ENCODE data around the gene TMEM184B. TPM values are rescaled to one million over a fixed set of nuclear protein-coding genes. Genes with fewer than 3 reads are reported as not detected.
A peak's percentile ranks its signal among the peaks of the same experiment; 100 is the strongest.
"Not testable (repeated sequence)": the region's sequence is repeated elsewhere in the genome, so short reads cannot be mapped to it uniquely, and the experiment has no call there.

Gene TMEM184B
- total and polyA plus RNA-seq, 2 donors from 2014 or later = 22.9 to 54.1 TPM

DNA sequence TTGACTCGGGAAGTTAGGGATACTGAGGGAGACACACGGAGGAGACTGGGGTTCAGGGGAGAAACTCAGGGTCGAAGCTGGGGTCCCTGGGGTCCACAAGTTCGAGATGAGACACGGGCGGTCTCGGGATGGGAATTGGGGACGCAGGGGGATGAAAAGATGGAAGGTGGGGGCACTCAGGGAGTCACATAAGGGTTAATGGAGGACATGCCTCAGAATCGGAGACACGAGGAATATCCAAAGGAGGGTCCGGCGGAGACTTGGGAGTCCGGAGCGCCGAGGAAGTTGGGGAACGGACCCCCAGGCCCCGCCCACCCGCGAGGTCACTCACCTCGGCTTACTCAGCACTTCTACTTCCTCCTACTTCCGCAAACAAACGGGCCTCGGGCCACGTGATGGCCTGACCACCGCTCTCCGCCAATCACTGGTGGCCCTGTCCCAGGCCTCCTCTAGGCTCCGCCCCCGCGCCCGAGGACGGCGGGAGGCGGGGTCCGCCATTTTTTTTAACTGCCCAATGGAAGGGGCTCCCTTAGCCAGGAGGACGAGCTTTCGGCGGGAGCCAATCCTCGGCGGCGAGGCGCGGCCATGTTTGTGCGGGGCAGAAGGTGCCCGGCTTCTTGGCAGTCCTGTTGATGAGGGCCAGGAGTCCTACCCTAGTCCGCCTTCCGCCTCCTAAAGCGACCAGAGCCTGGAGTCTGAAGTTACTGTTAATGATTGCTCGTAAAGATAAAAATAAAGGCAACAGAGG lies 91.2 kb downstream of the TMEM184B start, which contains the start of gene PLA2G6:
PLA2G6 (minus strand) TSS at position 378 of the 748 bp plus-strand sequence. CDS start 12,404 bp downstream, outside the sequence.
- H3K9me3 ChIP-seq (ENCODE audit: control insufficient read depth in 2 of 3, insufficient read depth in 1 of 3, low read length in 3 of 3) = no peaks in the 10 kb centered on the region
- DNase-seq (peak; percentile 100), FAIRE-seq (peak; percentile 87)
- H3K4me1 ChIP-seq (ENCODE audit: control insufficient read depth in 2 of 3, insufficient read depth in 2 of 3, low read depth in 1 of 3, low read length in 3 of 3) = peaks cover 0 to 23% (median 13%) of the 10 kb centered on the region in 3 donors
- TF ChIP-seq, protein P1, sequence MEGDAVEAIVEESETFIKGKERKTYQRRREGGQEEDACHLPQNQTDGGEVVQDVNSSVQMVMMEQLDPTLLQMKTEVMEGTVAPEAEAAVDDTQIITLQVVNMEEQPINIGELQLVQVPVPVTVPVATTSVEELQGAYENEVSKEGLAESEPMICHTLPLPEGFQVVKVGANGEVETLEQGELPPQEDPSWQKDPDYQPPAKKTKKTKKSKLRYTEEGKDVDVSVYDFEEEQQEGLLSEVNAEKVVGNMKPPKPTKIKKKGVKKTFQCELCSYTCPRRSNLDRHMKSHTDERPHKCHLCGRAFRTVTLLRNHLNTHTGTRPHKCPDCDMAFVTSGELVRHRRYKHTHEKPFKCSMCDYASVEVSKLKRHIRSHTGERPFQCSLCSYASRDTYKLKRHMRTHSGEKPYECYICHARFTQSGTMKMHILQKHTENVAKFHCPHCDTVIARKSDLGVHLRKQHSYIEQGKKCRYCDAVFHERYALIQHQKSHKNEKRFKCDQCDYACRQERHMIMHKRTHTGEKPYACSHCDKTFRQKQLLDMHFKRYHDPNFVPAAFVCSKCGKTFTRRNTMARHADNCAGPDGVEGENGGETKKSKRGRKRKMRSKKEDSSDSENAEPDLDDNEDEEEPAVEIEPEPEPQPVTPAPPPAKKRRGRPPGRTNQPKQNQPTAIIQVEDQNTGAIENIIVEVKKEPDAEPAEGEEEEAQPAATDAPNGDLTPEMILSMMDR (IDR thresholded peaks at IDR 0.05; ENCODE audit: borderline replicate concordance, extremely low read depth, insufficient read depth) = no peak
- intact Hi-C loops (cut with DNase I) = no loop called here
- H3K27ac ChIP-seq (ENCODE audit: low read depth in 2 of 2, low read length in 2 of 2) = peak within 1 kb of the TSS; percentile 96 to 97
- peak within 1 kb of the TSS; percentile 61 to 94 (median 75) for H3K9ac ChIP-seq (ENCODE audit: low read length in 3 of 3)
- peak within 1 kb of the TSS; percentile 86 to 91 (median 86) for H3K4me3 ChIP-seq (ENCODE audit: low read length in 3 of 3)
- H3K27me3 ChIP-seq (ENCODE audit: control insufficient read depth, insufficient read depth, low read length) = no peaks in the 10 kb centered on the region
- H3K36me3 ChIP-seq (ENCODE audit: control insufficient read depth in 2 of 3, insufficient read depth in 3 of 3, low read length in 3 of 3) = no peaks in the 10 kb centered on the region

- no peaks in the 10 kb centered on the region for H3K9me3 ChIP-seq (ENCODE audit: control insufficient read depth in 2 of 3, insufficient read depth in 1 of 3, low read length in 3 of 3)
- TF ChIP-seq, protein P1 (IDR thresholded peaks at IDR 0.05; ENCODE audit: borderline replicate concordance, extremely low read depth, insufficient read depth) = no peak
- H3K9ac ChIP-seq (ENCODE audit: low read length in 3 of 3) = peak overlapping the region; percentile 61 to 94 (median 75)
- H3K27ac ChIP-seq (ENCODE audit: low read depth in 2 of 2, low read length in 2 of 2) = peak overlapping the region; percentile 96 to 97
- peaks cover 0 to 29% (median 13%) of the 10 kb centered on the region in 3 donors for H3K4me1 ChIP-seq (ENCODE audit: control insufficient read depth in 2 of 3, insufficient read depth in 2 of 3, low read depth in 1 of 3, low read length in 3 of 3)
- no peaks in the 10 kb centered on the region for H3K27me3 ChIP-seq (ENCODE audit: control insufficient read depth, insufficient read depth, low read length)
- intact Hi-C loops (cut with DNase I) = no loop called here
- FAIRE-seq = no peak
- H3K4me3 ChIP-seq (ENCODE audit: low read length in 3 of 3) = peak overlapping the region; percentile 86 to 91 (median 86)
- DNase-seq = peak in 2 of 5 donors; percentile 68 to 81
- no peaks in the 10 kb centered on the region for H3K36me3 ChIP-seq (ENCODE audit: control insufficient read depth in 2 of 3, insufficient read depth in 3 of 3, low read length in 3 of 3)
Measured at GRCh38 chr22:38180841-38181452, 91.9 kb downstream of the TMEM184B start.

DNA sequence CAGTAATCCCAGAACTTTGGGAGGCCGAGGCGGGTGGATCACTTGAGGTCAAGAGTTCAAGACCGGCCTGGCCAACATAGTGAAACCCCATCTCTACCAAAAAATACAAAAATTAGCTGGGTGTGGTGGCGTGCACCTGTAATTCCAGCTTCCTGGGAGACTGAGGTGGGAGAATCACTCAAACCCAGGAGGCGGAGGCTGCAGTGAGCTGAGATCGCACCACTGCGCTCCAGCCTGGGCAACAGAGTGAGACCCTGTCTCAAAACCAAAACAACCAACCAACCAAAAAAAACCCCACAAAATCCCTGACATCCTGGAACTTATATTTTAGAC lies 94.2 kb downstream of the TMEM184B start:
- H3K27me3 ChIP-seq (ENCODE audit: control insufficient read depth, insufficient read depth, low read length); H3K4me3 ChIP-seq (ENCODE audit: low read length in 3 of 3); H3K36me3 ChIP-seq (ENCODE audit: control insufficient read depth in 2 of 3, insufficient read depth in 3 of 3, low read length in 3 of 3); H3K9ac ChIP-seq (ENCODE audit: low read length in 3 of 3); intact Hi-C loops (cut with DNase I); H3K9me3 ChIP-seq (ENCODE audit: control insufficient read depth in 2 of 3, insufficient read depth in 1 of 3, low read length in 3 of 3); FAIRE-seq: not testable (repeated sequence)
- Histone ChIP-seq H3K27ac (ENCODE audit: low read depth in 2 of 2, low read length in 2 of 2) (peak overlapping the region in 1 of 2 donors; percentile 67), H3K4me1 (ENCODE audit: control insufficient read depth in 2 of 3, insufficient read depth in 2 of 3, low read depth in 1 of 3, low read length in 3 of 3) (peaks cover 0 to 36% (median 13%) of the 10 kb centered on the region in 3 donors)
- peak in 1 of 5 donors; percentile 2 for DNase-seq

GRCh38 chr22:38177926-38178604 lies 94.7 kb downstream of the TMEM184B start:
- H3K4me3 ChIP-seq (ENCODE audit: low read length in 3 of 3) = no peak overlapping the region
- no peaks in the 10 kb centered on the region for H3K9me3 ChIP-seq (ENCODE audit: control insufficient read depth in 2 of 3, insufficient read depth in 1 of 3, low read length in 3 of 3)
- TF ChIP-seq, protein P1 (IDR thresholded peaks at IDR 0.05; ENCODE audit: borderline replicate concordance, extremely low read depth, insufficient read depth) = no peak
- intact Hi-C loops (cut with DNase I) = no loop called here
- H3K36me3 ChIP-seq (ENCODE audit: control insufficient read depth in 2 of 3, insufficient read depth in 3 of 3, low read length in 3 of 3) = no peaks in the 10 kb centered on the region
- peak in 2 of 5 donors; percentile 33 to 70 for DNase-seq
- peak overlapping the region; percentile 16 to 67 for H3K27ac ChIP-seq (ENCODE audit: low read depth in 2 of 2, low read length in 2 of 2)
- peak overlapping the region in 1 of 3 donors; percentile 34 for H3K9ac ChIP-seq (ENCODE audit: low read length in 3 of 3)
- no peak for FAIRE-seq
- H3K4me1 ChIP-seq (ENCODE audit: control insufficient read depth in 2 of 3, insufficient read depth in 2 of 3, low read depth in 1 of 3, low read length in 3 of 3) = peaks cover 0 to 38% (median 13%) of the 10 kb centered on the region in 3 donors
- H3K27me3 ChIP-seq (ENCODE audit: control insufficient read depth, insufficient read depth, low read length) = no peaks in the 10 kb centered on the region

- H3K4me1 ChIP-seq (ENCODE audit: control insufficient read depth in 2 of 3, insufficient read depth in 2 of 3, low read depth in 1 of 3, low read length in 3 of 3) = peaks cover 0 to 39% (median 13%) of the 10 kb centered on the region in 3 donors
- H3K9me3 ChIP-seq (ENCODE audit: control insufficient read depth in 2 of 3, insufficient read depth in 1 of 3, low read length in 3 of 3); H3K36me3 ChIP-seq (ENCODE audit: control insufficient read depth in 2 of 3, insufficient read depth in 3 of 3, low read length in 3 of 3); H3K4me3 ChIP-seq (ENCODE audit: low read length in 3 of 3); FAIRE-seq; H3K27me3 ChIP-seq (ENCODE audit: control insufficient read depth, insufficient read depth, low read length); intact Hi-C loops (cut with DNase I): not testable (repeated sequence)
- H3K27ac ChIP-seq (ENCODE audit: low read depth in 2 of 2, low read length in 2 of 2) = peak overlapping the region; percentile 16 to 18
- peak in 1 of 5 donors; percentile 51 for DNase-seq
- H3K9ac ChIP-seq (ENCODE audit: low read length in 3 of 3) = peak overlapping the region in 1 of 3 donors; percentile 34
Measured at GRCh38 chr22:38177571-38177925, 95.3 kb downstream of the TMEM184B start.
